Medulla oblongata (tissue), 1 donor: Measurements from ENCODE around the gene CEP83.
A peak's percentile ranks its signal among the peaks of the same experiment; 100 is the strongest.

ENCODE experiments used
- DNase-seq: peaks from one replicate; pipeline ENCODE4 v3.0.0-alpha.2; 2015; ENCODE audit errors: extremely low spot score

The CEP83 gene

GRCh38 chr12:94305130-94305957 lies 154.3 kb downstream of the CEP83 start:
- DNase-seq, result no peak

DNA sequence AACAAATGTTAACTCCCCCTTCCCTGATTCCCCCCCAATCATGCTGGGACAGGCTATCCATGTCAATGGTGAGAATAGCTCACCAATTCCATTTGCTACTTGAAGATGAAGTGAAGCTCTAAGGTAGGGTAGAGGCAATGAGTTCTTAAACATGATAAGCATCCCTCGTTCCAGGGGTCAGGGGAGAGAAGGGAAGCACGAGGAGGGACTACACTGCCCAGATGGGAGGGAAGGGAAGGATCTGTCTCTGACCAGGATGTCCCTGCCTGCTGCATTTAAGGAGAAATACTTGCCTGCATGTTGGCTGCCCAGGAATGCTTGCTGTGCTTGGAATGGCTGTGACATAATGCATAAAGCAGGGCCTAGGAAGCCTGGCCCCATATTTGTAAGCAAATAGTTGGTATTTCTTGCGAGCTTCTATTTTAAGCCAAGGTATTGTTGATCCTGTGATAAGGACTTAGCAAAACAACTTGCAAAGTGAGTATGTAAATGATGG lies 155.1 kb downstream of the CEP83 start:
- DNase-seq, result no peak

DNA sequence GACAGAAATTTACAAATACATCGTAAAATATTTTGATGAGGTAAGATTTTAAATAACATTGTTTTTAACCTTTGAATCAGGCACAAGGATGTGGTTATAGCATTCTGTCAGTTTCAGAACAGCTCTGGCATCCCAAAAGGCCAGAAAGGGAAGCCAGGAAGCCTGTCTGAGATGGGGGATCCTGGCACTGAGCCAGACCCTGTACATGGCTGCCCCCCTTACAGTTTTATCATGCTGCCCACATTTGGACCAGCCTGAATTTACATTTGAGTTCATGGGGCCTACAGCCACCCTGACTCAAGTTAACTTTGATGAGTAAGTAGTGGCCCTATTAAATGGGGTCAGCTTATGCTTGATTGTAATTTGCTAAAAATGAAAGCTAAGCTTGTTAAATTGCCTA lies 155.7 kb downstream of the CEP83 start:
- no peak for DNase-seq

DNA sequence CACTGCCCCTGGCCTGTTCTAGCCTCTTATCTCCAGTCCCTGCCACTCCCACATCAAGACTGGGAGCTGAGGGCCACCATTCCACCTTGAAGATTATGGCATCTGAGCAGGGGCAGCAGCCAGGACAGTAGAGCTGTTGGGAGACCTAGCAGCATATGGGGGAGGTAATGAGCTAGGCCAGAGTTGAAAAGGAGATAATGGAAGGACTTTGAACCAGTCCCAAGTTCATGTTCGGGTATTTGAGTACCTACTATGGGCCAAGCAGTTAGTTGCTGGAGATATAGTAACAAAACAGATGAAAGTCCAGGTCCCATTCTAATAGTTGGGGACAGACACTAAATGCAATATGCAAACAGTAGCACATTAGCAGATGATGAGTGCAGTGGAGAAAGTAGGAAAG lies 159.8 kb downstream of the CEP83 start:
- no peak for DNase-seq

DNA sequence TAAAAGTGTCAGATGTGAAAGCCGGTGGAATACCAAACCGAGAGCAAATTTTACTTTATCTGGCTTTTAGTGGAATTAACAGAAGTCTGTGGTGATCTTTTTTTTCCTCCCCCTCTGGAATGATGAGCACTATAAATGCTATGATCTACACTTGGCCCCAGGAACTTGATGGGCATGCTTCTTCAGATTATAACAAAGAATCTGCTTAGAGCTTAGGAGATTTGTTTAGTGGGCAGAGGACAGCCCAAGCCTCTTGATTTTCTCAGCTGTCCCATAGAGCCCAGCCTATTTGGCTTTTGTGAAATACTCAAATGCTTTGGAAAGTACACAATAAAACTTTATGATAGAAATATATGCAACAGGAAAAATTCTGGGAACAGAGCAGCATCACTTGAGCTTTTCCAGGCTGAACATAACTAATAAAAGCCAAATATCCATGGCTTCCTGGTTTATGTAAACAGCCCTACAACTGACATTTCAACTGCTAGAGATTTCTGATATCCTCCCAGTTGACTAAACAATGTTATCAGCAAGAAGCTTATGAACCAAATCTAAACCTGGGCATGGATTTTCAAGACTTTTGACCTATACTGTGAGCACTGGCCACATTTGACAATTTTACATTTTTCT lies 161.7 kb downstream of the CEP83 start:
- DNase-seq, result no peak

GRCh38 chr12:94297096-94297699 lies 162.5 kb downstream of the CEP83 start:
- peak; percentile 31 for DNase-seq

- DNase-seq, result no peak
Measured at GRCh38 chr12:94290353-94290752, 169.3 kb downstream of the CEP83 start.

DNA sequence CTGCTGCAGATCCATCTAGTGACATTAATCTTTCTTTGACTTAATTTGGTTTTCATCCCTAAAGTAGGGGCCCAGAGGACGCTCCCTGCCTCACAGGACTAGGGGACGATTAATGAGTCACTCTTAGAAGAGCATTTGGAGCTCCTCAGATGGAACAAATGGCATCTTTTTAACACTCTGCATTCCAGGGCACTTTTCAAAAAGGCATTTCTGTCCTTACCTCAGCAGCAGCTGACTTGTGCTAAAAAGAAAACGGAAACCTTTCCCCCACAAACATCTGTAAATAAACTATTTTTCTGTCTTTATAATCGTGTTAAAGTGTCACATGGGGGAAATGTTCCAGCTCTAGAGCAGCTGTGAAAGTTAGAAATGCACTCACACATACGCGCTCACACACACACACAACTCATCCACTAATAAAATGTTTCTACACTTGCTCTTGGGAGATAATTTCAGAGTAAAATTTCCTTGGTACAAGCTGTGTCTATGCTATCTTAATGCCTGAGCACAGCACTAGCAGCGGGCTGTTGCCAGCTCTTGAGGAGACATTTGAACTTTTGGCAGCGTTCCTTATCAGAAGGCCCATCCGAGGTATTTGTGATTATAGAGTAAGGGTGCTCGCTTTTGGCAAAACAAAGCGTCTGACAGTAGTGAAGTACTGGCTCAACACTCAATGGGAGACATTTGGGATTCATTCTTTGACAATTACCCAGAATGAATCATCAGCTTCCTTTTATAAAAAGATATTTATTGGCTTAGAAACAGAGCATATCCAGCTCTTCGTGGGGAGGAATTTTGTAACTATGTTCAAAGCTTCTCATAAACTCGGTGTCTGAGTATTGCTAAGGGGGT lies 170.0 kb downstream of the CEP83 start:
- no peak for DNase-seq

DNA sequence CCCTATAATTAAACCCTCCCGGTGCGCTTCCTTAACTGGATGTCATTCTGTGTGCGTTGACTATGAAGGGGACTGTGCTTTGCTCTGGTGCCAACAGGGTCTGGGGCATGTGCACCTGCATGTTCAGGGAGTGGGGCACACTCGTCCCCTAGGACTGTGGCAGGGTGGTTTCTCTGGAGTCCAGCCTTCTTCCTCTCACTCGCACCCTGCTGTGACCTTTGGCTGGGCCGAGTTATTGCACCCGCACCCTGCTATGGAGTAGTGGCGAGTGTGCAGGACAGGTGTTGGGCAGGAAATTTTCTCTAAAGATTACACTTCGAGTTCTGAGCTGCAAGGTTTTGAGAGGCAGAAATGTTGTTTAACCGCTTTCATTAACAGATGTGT lies 172.4 kb downstream of the CEP83 start:
- DNase-seq, result no peak

GRCh38 chr12:94286583-94287244 lies 173.0 kb downstream of the CEP83 start:
- DNase-seq, result no peak

GRCh38 chr12:94285943-94286582 lies 173.6 kb downstream of the CEP83 start:
- DNase-seq, result no peak

DNA sequence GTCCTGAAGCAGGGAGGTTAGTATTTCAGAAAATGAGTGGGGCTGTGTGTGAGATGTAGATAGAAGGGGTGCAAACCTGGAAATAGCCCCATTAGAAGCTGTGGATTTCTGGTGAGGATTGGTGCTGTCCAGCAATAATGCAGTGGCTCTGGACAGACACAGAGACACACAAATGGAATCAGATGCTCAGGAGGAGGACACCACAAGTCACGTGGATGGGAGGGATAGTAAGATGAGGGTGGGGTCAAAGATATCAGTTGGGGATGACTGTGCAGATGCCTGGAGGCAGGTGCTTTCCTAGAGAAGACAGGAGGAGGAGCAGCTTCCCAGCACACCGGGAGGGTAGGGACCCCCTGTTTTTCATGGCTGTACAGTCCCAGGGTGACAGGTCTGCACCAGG lies 174.8 kb downstream of the CEP83 start:
- no peak for DNase-seq

DNA sequence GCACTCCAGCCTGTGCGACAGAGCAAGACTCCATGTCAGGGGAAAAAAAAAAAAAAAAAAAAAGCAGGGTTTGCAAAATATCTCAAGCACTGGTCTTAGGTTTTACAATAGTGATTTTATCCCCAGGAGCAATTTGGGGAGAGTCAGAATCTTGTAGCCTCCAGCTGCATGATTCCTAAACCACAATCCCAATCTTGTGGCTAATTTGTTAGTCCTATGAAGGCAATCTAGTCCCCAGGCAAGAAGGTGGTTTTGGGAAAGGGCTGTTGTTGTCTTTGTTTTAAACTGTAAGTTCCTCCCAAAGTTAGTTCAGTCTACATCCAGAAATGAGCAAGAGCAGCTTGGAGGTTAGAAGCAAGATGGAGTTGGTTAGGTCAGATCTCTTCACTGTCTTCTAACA lies 175.6 kb downstream of the CEP83 start:
- DNase-seq, result no peak

DNA sequence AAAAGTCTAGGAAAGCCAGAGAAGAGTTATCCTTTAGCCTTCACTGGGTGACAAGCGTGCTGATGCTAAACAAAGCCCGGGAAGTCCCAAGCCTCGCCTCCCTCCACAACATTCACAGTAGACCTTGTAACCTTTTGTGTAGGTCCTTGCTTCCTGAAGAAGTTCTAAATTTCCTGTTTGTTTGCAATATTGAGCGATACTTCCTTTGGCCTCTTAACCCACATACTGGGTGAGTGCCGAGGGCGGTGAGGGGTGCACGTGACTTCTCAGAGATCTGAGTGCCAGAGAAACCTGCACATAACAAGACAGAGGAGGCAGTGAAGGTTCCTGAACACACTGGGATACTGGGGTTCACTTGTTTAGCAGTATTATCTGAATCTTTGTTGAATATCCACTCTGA lies 177.0 kb downstream of the CEP83 start:
- DNase-seq, result no peak

DNA sequence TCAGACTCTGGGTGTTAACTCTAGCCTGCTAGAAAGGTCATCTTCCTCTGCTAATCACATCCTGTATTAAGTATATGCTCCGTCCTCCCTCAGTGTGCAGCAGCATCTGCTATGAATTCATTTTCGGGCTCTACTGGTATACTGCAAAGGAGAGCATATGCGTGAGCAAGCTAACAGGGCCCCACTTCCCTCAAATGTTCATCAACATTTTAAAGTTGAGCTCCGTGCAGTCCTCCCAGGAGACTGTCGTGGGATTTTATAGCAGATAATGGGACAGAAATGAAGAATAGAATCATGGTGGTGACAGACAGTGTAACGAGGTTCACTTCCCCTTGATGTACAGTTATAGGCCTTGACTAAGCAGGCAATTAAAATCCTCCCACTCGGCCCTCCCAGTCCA lies 179.6 kb downstream of the CEP83 start:
- no peak for DNase-seq

GRCh38 chr12:94277426-94278000 lies 182.2 kb downstream of the CEP83 start:
- peak; percentile 37 for DNase-seq

GRCh38 chr12:94276725-94277124 lies 182.9 kb downstream of the CEP83 start:
- no peak for DNase-seq

DNA sequence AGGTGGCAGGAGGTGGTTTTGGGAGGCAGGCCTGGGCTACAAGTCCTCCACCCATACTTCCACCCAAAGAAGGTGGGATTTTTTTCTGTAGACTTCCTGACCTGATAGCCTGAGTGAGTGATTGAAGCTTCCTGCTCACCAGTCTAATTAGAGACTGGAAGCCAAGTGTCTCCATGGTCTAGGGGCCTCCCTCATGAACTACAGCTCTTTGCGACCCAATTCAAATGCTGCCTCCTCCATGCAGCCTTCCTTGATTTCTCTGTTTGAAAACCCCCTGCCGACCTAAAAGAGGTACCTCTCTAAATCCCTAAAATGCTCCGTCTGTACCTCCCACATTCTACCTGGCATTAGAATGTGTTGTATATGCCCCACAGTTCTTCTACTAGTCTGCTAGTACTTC lies 186.4 kb downstream of the CEP83 start:
- DNase-seq, result no peak

GRCh38 chr12:94272280-94272679 lies 187.4 kb downstream of the CEP83 start:
- no peak for DNase-seq

- no peak for DNase-seq
Measured at GRCh38 chr12:94271351-94271750, 188.3 kb downstream of the CEP83 start.
